WTC11 (cell line): Measurements from ENCODE around the gene NELL2. TPM values are rescaled to one million over a fixed set of nuclear protein-coding genes. Genes with fewer than 3 reads are reported as not detected.

Source experiments
- ATAC-seq: fragments of 200-7000 bp; cut with Tn5 transposase; 2 replicates; pipeline ENCODE4 v1.10.0; 2021; ENCODE audit warnings: mild to moderate bottlenecking, moderate library complexity
- CTCF ChIA-PET: fragments of 300-600 bp; sonication (Branson Sonifier 250); formaldehyde crosslinking; loops from one replicate; lab custom pipeline; 2021; ENCODE audit warnings: antibody characterized with exemption; lab: Charles Lee
- POLR2A ChIA-PET: fragments of 350-600 bp; sonication (Branson Sonifier 250); formaldehyde crosslinking; loops from one replicate; lab custom pipeline; 2021; ENCODE audit warnings: antibody characterized with exemption; lab: Charles Lee
- DNase-seq: peaks from one replicate; pipeline ENCODE4 v3.0.0; 2021; ENCODE audit warnings: low spot score
- H3K27ac Mint-ChIP-seq: 2 replicates; pipeline ENCODE4 v1.8.0; 2021; ENCODE audit warnings: mixed read lengths
- H3K27me3 Mint-ChIP-seq: 2 replicates; pipeline ENCODE4 v1.8.0; 2021; ENCODE audit warnings: low read depth, mild to moderate bottlenecking, moderate library complexity, mixed read lengths
- H3K36me3 Mint-ChIP-seq: 2 replicates; pipeline ENCODE4 v1.8.0; 2021; ENCODE audit warnings: mixed read lengths
- H3K4me1 Mint-ChIP-seq: 2 replicates; pipeline ENCODE4 v1.8.0; 2022; ENCODE audit warnings: mixed read lengths
- H3K4me3 Mint-ChIP-seq: 2 replicates; pipeline ENCODE4 v1.8.0; 2021; ENCODE audit warnings: mild to moderate bottlenecking, moderate library complexity, mixed read lengths
- H3K9me3 Mint-ChIP-seq: 2 replicates; pipeline ENCODE4 v1.8.0; 2021; ENCODE audit warnings: mixed read lengths
- ATF6 ChIP-seq: sonication (generic); formaldehyde crosslinking; IDR thresholded peaks from 2 replicates; pipeline ENCODE4 v1.8.1; 2023; ENCODE audit warnings: mild to moderate bottlenecking, missing genetic modification reagents
- CDX4 ChIP-seq: fragments of 250-450 bp; sonication (Bioruptor Pico); IDR thresholded peaks from 2 replicates; pipeline ENCODE4 v1.9.0; 2021; ENCODE audit warnings: moderate library complexity, mild to moderate bottlenecking, inconsistent platforms, borderline replicate concordance
- ESRRA ChIP-seq: sonication (generic); formaldehyde crosslinking; IDR thresholded peaks from 2 replicates; pipeline ENCODE4 v1.8.1; 2022; ENCODE audit warnings: mild to moderate bottlenecking, missing genetic modification reagents, borderline replicate concordance
- FOXJ3 ChIP-seq: sonication (generic); formaldehyde crosslinking; IDR thresholded peaks from 2 replicates; pipeline ENCODE4 v1.9.0; 2021; ENCODE audit warnings: missing genetic modification reagents, mild to moderate bottlenecking, borderline replicate concordance
- GRHL2 ChIP-seq: fragments of 250-450 bp; sonication (Bioruptor Pico); IDR thresholded peaks from 2 replicates; pipeline ENCODE4 v1.8.0; 2022; ENCODE audit warnings: mild to moderate bottlenecking, moderate library complexity; ENCODE audit not compliant: insufficient replicate concordance, severe bottlenecking
- HMGA2 ChIP-seq: fragments of 250-450 bp; sonication (Bioruptor Pico); IDR thresholded peaks from 2 replicates; pipeline ENCODE4 v1.4.0; 2021; ENCODE audit warnings: mild to moderate bottlenecking, moderate library complexity
- IRF2 ChIP-seq: sonication (generic); formaldehyde crosslinking; IDR thresholded peaks from 2 replicates; pipeline ENCODE4 v1.8.0; 2022; ENCODE audit warnings: low read depth, missing genetic modification reagents, borderline replicate concordance
- NR3C1 ChIP-seq: sonication (generic); formaldehyde crosslinking; conservative IDR thresholded peaks from 2 replicates; pipeline ENCODE4 v1.8.1; 2023; ENCODE audit warnings: low read depth, mild to moderate bottlenecking, missing genetic modification reagents
- STAT6 ChIP-seq: sonication (generic); formaldehyde crosslinking; conservative IDR thresholded peaks from 2 replicates; pipeline ENCODE4 v1.8.1; 2023; ENCODE audit warnings: mild to moderate bottlenecking, low read depth, missing genetic modification reagents, moderate library complexity
- TEAD1 ChIP-seq: sonication (generic); formaldehyde crosslinking; IDR thresholded peaks from 2 replicates; pipeline ENCODE4 v1.8.0; 2022; ENCODE audit warnings: mild to moderate bottlenecking, missing genetic modification reagents
- USF2 ChIP-seq: sonication (generic); formaldehyde crosslinking; IDR thresholded peaks from 2 replicates; pipeline ENCODE4 v1.8.1; 2023; ENCODE audit warnings: mild to moderate bottlenecking, missing genetic modification reagents, moderate library complexity
- ZNF138 ChIP-seq: sonication (generic); formaldehyde crosslinking; conservative IDR thresholded peaks from 2 replicates; pipeline ENCODE4 v1.8.1; 2022; ENCODE audit warnings: mild to moderate bottlenecking, moderate library complexity, missing genetic modification reagents
- ZNF396 ChIP-seq: fragments of 250-450 bp; sonication (Bioruptor Pico); IDR thresholded peaks from 2 replicates; pipeline ENCODE4 v1.8.0; 2021; ENCODE audit warnings: mild to moderate bottlenecking, moderate library complexity, borderline replicate concordance
- ZNF423 ChIP-seq: fragments of 250-450 bp; sonication (Bioruptor Pico); IDR thresholded peaks from 2 replicates; pipeline ENCODE4 v2.1.2; 2022; ENCODE audit warnings: mild to moderate bottlenecking, moderate library complexity
- total RNA-seq: library from RNA; stranded (reverse); gene quantifications from 3 replicates; pipeline ENCODE4 v1.2.3, GENCODE V29; 2021
- TF ChIP-seq, protein P1 (sequence below): sonication (generic); formaldehyde crosslinking; IDR thresholded peaks from 2 replicates; pipeline ENCODE4 v1.8.1; 2022; ENCODE audit warnings: missing genetic modification reagents, borderline replicate concordance
- TF ChIP-seq, protein P2 (sequence below): fragments of 200-600 bp; IDR thresholded peaks from 2 replicates; pipeline ENCODE4 v1.8.0; 2022; ENCODE audit warnings: antibody characterized with exemption
- TF ChIP-seq, protein P3 (sequence below): fragments of 250-450 bp; sonication (Bioruptor Pico); IDR thresholded peaks from 2 replicates; pipeline ENCODE4 v1.9.0; 2021; ENCODE audit warnings: mild to moderate bottlenecking
- TF ChIP-seq, protein P4 (sequence below): sonication (generic); formaldehyde crosslinking; IDR thresholded peaks from 2 replicates; pipeline ENCODE4 v1.8.0; 2022; ENCODE audit warnings: mild to moderate bottlenecking, missing genetic modification reagents

NELL2 gene
- total RNA-seq, 1 experiment from 2014 or later = 37.4 TPM

DNA sequence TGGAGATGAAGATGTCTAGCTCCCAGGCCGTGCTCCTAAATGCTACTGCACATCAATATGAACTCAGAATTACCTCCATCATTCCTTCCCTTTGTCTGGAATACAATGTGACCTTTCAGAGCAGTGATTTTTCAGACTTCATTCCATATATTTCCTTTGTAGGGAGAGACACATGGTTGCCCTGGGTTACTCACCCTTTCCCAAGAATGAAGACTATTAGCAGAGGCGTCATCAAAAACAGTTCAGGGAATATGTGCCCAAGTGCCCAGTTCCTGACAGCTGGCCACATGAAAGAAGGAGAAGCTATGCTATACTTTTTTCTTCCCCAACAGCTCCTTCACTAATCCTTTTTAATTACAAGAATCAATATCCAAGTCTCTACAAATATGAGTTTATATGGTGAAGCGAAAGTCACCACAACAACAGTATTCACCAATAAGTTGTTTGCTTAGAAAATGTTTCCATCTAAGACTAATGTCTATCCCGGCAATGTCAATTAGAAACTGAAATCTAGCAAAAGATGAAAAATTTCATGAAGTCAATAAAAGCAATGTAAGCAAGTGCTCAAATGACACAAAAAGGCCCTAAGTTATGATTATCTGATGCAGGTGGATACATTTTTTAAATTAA, 17.8 kb downstream of the NELL2 start:
- ATAC-seq (no peak), DNase-seq (no peak)
- H3K9me3 Mint-ChIP-seq = peaks cover 4% of the 10 kb centered on the region; the same call in 1 of the 2 replicates
- CTCF ChIA-PET = interaction anchor here (0.6 kb wide), 1 partner anchor 1131 kb away, joined by 3 read pairs; no protein-coding TSS in a partner anchor
- H3K27ac Mint-ChIP-seq = no peak overlapping the region
- TF ChIP-seq STAT6 (CRISPR knock-in tag) = no peak
- TF ChIP-seq HMGA2 (CRISPR knock-in tag) = no peak
- TF ChIP-seq ZNF138 (CRISPR knock-in tag) = no peak
- no peak for TF ChIP-seq USF2 (CRISPR knock-in tag)
- TF ChIP-seq TEAD1 = no peak
- TF ChIP-seq, protein P1, sequence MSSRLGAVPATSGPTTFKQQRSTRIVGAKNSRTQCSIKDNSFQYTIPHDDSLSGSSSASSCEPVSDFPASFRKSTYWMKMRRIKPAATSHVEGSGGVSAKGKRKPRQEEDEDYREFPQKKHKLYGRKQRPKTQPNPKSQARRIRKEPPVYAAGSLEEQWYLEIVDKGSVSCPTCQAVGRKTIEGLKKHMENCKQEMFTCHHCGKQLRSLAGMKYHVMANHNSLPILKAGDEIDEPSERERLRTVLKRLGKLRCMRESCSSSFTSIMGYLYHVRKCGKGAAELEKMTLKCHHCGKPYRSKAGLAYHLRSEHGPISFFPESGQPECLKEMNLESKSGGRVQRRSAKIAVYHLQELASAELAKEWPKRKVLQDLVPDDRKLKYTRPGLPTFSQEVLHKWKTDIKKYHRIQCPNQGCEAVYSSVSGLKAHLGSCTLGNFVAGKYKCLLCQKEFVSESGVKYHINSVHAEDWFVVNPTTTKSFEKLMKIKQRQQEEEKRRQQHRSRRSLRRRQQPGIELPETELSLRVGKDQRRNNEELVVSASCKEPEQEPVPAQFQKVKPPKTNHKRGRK (CRISPR knock-in tag) = no peak
- TF ChIP-seq, protein P2, sequence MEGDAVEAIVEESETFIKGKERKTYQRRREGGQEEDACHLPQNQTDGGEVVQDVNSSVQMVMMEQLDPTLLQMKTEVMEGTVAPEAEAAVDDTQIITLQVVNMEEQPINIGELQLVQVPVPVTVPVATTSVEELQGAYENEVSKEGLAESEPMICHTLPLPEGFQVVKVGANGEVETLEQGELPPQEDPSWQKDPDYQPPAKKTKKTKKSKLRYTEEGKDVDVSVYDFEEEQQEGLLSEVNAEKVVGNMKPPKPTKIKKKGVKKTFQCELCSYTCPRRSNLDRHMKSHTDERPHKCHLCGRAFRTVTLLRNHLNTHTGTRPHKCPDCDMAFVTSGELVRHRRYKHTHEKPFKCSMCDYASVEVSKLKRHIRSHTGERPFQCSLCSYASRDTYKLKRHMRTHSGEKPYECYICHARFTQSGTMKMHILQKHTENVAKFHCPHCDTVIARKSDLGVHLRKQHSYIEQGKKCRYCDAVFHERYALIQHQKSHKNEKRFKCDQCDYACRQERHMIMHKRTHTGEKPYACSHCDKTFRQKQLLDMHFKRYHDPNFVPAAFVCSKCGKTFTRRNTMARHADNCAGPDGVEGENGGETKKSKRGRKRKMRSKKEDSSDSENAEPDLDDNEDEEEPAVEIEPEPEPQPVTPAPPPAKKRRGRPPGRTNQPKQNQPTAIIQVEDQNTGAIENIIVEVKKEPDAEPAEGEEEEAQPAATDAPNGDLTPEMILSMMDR = no peak
- no peak for TF ChIP-seq FOXJ3 (CRISPR knock-in tag)
- TF ChIP-seq NR3C1 = no peak
- no peak for TF ChIP-seq ZNF423
- no peak for TF ChIP-seq ZNF396 (CRISPR knock-in tag)
- TF ChIP-seq CDX4 (CRISPR knock-in tag) = no peak
- TF ChIP-seq IRF2 (CRISPR knock-in tag) = no peak
- H3K36me3 Mint-ChIP-seq = peaks cover 3% of the 10 kb centered on the region; the same call in 1 of the 2 replicates
- POLR2A ChIA-PET = no interaction called here
- peaks cover 10% of the 10 kb centered on the region; the same call in 1 of the 2 replicates for H3K4me1 Mint-ChIP-seq
- H3K4me3 Mint-ChIP-seq = no peak overlapping the region
- no peaks in the 10 kb centered on the region for H3K27me3 Mint-ChIP-seq

DNA sequence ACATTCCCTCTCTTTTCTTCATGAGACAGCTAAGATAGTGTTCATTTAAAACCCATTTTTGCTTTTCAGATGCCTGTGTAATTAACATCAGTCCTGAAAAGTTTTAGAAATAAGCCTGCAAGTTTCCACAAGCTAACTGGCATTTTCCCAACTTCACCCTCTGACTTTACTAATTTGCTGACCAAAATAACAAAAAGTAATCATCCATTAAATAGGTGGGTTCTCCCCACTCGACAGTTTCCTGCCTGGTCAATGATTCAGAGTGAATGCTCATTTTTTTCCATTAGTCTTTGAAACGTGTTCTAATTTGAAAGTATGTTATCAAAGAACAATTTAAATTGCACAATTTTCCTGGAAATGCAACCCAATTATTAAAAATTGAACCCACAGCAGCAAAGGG, 23.6 kb downstream of the NELL2 start:
- DNase-seq = no peak
- no peak overlapping the region for H3K4me3 Mint-ChIP-seq
- POLR2A ChIA-PET = no interaction called here
- no peak for ATAC-seq
- TF ChIP-seq ESRRA (CRISPR knock-in tag) (no peak), GRHL2 (CRISPR knock-in tag) (no peak), ATF6 (CRISPR knock-in tag) (no peak)
- TF ChIP-seq, protein P3, sequence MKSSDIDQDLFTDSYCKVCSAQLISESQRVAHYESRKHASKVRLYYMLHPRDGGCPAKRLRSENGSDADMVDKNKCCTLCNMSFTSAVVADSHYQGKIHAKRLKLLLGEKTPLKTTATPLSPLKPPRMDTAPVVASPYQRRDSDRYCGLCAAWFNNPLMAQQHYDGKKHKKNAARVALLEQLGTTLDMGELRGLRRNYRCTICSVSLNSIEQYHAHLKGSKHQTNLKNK (CRISPR knock-in tag) = no peak
- TF ChIP-seq, protein P4, sequence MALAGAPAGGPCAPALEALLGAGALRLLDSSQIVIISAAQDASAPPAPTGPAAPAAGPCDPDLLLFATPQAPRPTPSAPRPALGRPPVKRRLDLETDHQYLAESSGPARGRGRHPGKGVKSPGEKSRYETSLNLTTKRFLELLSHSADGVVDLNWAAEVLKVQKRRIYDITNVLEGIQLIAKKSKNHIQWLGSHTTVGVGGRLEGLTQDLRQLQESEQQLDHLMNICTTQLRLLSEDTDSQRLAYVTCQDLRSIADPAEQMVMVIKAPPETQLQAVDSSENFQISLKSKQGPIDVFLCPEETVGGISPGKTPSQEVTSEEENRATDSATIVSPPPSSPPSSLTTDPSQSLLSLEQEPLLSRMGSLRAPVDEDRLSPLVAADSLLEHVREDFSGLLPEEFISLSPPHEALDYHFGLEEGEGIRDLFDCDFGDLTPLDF (CRISPR knock-in tag) = no peak
- TF ChIP-seq, all 79 proteins: peak for 0
- Mint-ChIP-seq H3K27me3 (no peaks in the 10 kb centered on the region), H3K36me3 (no peaks in the 10 kb centered on the region), H3K27ac (no peak overlapping the region), H3K4me1 (peaks cover 25% of the 10 kb centered on the region), H3K9me3 (no peaks in the 10 kb centered on the region)
- CTCF ChIA-PET = no interaction called here
